HL-60 (cell line): Measurements from ENCODE around the gene DGKI.

Experiments
- CTCF ChIP-seq: IDR thresholded peaks from one replicate; pipeline ENCODE4 v1.5.1; 2011; ENCODE audit warnings: low read length, control low read depth, inconsistent platforms; ENCODE audit not compliant: insufficient read depth
- GABPA ChIP-seq: IDR thresholded peaks from 2 replicates; pipeline ENCODE4 v1.6.1; 2012; ENCODE audit warnings: low read depth
- POLR2AphosphoS5 ChIP-seq: IDR thresholded peaks from 2 replicates; pipeline ENCODE4 v1.6.1; 2012; ENCODE audit warnings: low read depth
- REST ChIP-seq: IDR thresholded peaks from 2 replicates; pipeline ENCODE4 v1.6.1; 2012; ENCODE audit warnings: low read depth; ENCODE audit not compliant: insufficient replicate concordance
- SPI1 ChIP-seq: IDR thresholded peaks from 2 replicates; pipeline ENCODE4 v1.6.1; 2012; ENCODE audit warnings: low read depth, mild to moderate bottlenecking, borderline replicate concordance

GRCh38 chr7:137475966-137476365 lies 370.8 kb downstream of the DGKI start:
- TF ChIP-seq CTCF (no peak), REST (no peak), POLR2AphosphoS5 (no peak), GABPA (no peak), SPI1 (no peak)
